Suprapubic skin (tissue), 4 donors: ENCODE results near the gene MAST2. TPM values are rescaled to one million over a fixed set of nuclear protein-coding genes. Genes with fewer than 3 reads are reported as not detected.
"Not testable (repeated sequence)": the region's sequence is repeated elsewhere in the genome, so short reads cannot be mapped to it uniquely, and the experiment has no call there.

Experiments used
- DNase-seq, 2 donors: peaks; one replicate each; pipeline ENCODE4 v3.0.0-alpha.2; 2019; ENCODE audit warnings: low spot score in 2 of 2
- H3K27ac ChIP-seq: fragments of 200-600 bp; sonication (generic); one replicate; pipeline ENCODE4 v1.5.1; 2019
- H3K27me3 ChIP-seq: fragments of 200-600 bp; sonication (generic); one replicate; pipeline ENCODE4 v1.5.1; 2019
- H3K36me3 ChIP-seq: fragments of 200-600 bp; sonication (generic); one replicate; pipeline ENCODE4 v1.5.1; 2019
- H3K4me1 ChIP-seq: fragments of 200-600 bp; sonication (generic); one replicate; pipeline ENCODE4 v1.5.1; 2019
- H3K4me3 ChIP-seq: fragments of 200-600 bp; sonication (generic); one replicate; pipeline ENCODE4 v1.5.1; 2019; ENCODE audit warnings: mild to moderate bottlenecking
- H3K9me3 ChIP-seq: fragments of 200-600 bp; sonication (generic); one replicate; pipeline ENCODE4 v1.5.1; 2019
- EP300 ChIP-seq: sonication (generic); formaldehyde crosslinking; IDR thresholded peaks from one replicate; pipeline ENCODE4 v1.6.1; 2017; ENCODE audit warnings: antibody characterized with exemption
- POLR2A ChIP-seq, 2 donors: fragments of 450-650 bp; IDR thresholded peaks; one replicate each; pipeline ENCODE4 v1.6.1; 2017; ENCODE audit warnings: antibody characterized with exemption in 2 of 2, mild to moderate bottlenecking in 2 of 2, moderate library complexity in 2 of 2
- POLR2AphosphoS5 ChIP-seq, 3 donors: sonication (generic); formaldehyde crosslinking; IDR thresholded peaks; one replicate each; pipeline ENCODE4 v1.6.1; 2017; ENCODE audit warnings: antibody characterized with exemption in 3 of 3
- WGBS: methylation state at CpG from one replicate; pipeline ENCODE4 v1.1.5; 2018; 5-methylcytosine and 5-hydroxymethylcytosine counted together
- total RNA-seq, 4 donors: library from RNA; depleted of rRNA; stranded (reverse); fragments of >200 nt; gene quantifications; one replicate each; pipeline ENCODE4 v1.1.0, GENCODE V29; 2016
- TF ChIP-seq, protein P1 (sequence below), 2 donors: fragments of 200-600 bp in 1 of 2; fragments of 450-650 bp in 1 of 2; sonication (generic) in 1 of 2; IDR thresholded peaks; one replicate each; pipeline ENCODE4 v1.5.1; 2016 to 2019; ENCODE audit warnings: antibody characterized with exemption in 2 of 2, mild to moderate bottlenecking in 1 of 2, moderate library complexity in 1 of 2

The MAST2 gene
- total RNA-seq, 4 donors from 2014 or later: 15.4 to 21.6 (median 20.1) TPM

DNA sequence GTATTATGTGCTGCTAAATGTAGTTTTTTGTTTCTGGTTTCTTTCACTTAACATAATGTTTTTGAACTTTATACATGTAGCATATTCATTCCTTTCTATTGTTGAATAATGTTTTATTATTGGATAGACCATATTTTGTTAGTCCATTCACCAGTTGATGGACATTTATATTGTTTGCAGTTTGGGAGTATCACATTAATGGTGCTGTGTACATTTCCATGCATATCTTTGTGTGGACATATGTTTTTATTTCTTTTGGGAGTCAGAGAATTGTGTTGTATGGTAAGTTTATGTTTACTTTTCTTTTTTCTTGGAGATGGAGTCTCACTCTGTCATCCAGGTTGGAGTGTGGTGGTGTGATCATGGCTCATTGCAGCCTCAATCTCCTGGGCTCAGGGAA lies 134.6 kb downstream of the MAST2 start:
- TF ChIP-seq POLR2AphosphoS5 (IDR thresholded peaks at IDR 0.05) (no peak), EP300 (no peak), POLR2A (IDR thresholded peaks at IDR 0.05) (no peak)
- TF ChIP-seq, protein P1, sequence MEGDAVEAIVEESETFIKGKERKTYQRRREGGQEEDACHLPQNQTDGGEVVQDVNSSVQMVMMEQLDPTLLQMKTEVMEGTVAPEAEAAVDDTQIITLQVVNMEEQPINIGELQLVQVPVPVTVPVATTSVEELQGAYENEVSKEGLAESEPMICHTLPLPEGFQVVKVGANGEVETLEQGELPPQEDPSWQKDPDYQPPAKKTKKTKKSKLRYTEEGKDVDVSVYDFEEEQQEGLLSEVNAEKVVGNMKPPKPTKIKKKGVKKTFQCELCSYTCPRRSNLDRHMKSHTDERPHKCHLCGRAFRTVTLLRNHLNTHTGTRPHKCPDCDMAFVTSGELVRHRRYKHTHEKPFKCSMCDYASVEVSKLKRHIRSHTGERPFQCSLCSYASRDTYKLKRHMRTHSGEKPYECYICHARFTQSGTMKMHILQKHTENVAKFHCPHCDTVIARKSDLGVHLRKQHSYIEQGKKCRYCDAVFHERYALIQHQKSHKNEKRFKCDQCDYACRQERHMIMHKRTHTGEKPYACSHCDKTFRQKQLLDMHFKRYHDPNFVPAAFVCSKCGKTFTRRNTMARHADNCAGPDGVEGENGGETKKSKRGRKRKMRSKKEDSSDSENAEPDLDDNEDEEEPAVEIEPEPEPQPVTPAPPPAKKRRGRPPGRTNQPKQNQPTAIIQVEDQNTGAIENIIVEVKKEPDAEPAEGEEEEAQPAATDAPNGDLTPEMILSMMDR (IDR thresholded peaks at IDR 0.05): no peak
- H3K9me3 ChIP-seq: no peaks in the 10 kb centered on the region
- DNase-seq: no peak
- H3K27ac ChIP-seq: no peak overlapping the region
- no peaks in the 10 kb centered on the region for H3K4me1 ChIP-seq
- H3K36me3 ChIP-seq: no peaks in the 10 kb centered on the region
- no peaks in the 10 kb centered on the region for H3K27me3 ChIP-seq
- no peak overlapping the region for H3K4me3 ChIP-seq

DNA sequence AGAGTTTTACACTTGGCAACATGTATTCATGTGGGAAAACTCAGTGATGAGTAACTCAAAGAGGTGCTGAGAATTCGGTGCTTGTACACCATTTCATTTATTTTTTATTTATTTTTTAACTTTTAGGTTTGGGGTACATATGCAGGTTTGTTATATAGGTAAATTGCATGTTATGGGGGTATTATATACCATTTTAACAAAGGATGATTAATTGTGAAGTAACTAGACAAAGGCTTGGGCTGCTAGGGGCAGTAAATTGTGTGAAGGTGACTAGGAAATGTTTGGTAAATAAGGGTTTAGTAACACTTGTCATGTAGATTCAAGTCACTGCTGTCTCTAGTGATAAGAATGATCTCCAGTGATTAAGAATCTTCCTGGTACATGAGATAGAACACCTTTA lies 139.0 kb downstream of the MAST2 start:
- H3K27me3 ChIP-seq: no peaks in the 10 kb centered on the region
- no peaks in the 10 kb centered on the region for H3K36me3 ChIP-seq
- 91% methylated on average over 1 of the region's 1 CpG for WGBS
- H3K9me3 ChIP-seq: no peaks in the 10 kb centered on the region
- no peak overlapping the region for H3K27ac ChIP-seq
- DNase-seq: no peak
- no peak overlapping the region for H3K4me3 ChIP-seq
- TF ChIP-seq POLR2AphosphoS5 (IDR thresholded peaks at IDR 0.05) (no peak), POLR2A (IDR thresholded peaks at IDR 0.05) (no peak), EP300 (no peak)
- TF ChIP-seq, protein P1 (IDR thresholded peaks at IDR 0.05): no peak
- peaks cover 3% of the 10 kb centered on the region for H3K4me1 ChIP-seq

DNA sequence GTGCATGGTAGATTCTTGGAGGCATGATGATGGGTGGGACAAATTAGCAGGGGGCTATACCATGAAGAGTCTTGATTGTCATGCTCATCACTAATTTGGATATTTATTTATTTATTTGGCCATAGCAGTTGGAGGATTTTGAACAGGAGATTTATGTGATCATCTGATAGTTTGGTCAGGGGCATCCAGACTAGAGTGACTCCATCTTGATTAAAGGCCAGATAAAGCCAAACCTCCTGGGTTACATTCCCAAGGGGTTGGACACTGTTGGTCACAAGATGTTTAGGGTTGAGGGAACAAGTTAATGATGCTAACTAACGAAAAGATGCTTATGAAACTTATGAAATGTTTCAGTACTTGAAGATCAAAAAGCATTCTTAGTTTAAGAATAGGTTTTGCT lies 139.8 kb downstream of the MAST2 start:
- 0% methylated on average over 1 of the region's 1 CpG for WGBS
- no peaks in the 10 kb centered on the region for H3K9me3 ChIP-seq
- H3K4me1 ChIP-seq: peaks cover 3% of the 10 kb centered on the region
- TF ChIP-seq POLR2AphosphoS5 (IDR thresholded peaks at IDR 0.05) (no peak), EP300 (no peak), POLR2A (IDR thresholded peaks at IDR 0.05) (no peak)
- TF ChIP-seq, protein P1 (IDR thresholded peaks at IDR 0.05): no peak
- H3K27ac ChIP-seq: no peak overlapping the region
- no peak for DNase-seq
- no peak overlapping the region for H3K4me3 ChIP-seq
- no peaks in the 10 kb centered on the region for H3K27me3 ChIP-seq
- no peaks in the 10 kb centered on the region for H3K36me3 ChIP-seq

DNA sequence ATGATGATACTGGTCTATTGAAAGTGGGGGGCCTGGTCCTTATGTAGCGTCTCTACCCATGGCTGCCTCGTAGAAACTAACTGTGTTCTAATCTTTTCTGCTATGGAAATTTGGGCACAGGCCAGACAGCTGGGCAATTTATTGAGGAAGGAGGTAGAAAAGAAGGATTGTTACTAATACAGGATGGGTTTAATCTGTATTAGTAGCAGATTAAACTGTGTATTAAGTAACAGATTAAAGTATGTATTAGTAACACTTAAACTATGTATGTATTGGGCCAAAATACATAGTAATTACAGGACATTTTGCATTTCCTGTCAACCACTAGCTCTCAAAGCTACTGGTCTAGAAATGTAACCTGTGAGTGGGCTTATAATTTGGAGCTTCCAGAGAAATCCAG lies 142.0 kb downstream of the MAST2 start:
- H3K27ac ChIP-seq: no peak overlapping the region

DNA sequence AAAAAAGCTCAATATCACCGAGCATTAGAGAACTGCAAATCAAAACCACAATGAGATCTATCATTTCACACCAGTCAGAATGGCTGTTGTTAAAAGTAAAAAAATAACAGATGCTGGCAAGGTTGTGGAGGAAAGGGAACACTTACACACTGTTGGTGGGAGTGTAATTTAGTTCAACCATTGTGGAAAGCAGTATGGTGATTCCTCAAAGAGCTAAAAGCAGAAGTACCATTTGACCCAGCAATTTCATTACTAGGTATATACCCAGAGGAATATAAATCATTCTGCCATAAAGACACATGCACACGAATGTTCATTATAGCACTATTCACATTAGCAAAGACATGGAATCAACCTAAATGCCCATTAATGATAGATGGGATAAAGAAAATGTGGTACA lies 146.1 kb downstream of the MAST2 start:
- not testable (repeated sequence) for H3K27ac ChIP-seq, H3K36me3 ChIP-seq, H3K4me1 ChIP-seq, H3K4me3 ChIP-seq, DNase-seq, H3K9me3 ChIP-seq, H3K27me3 ChIP-seq
- WGBS: 84% methylated on average over 2 of the region's 2 CpGs

More for the DNA sequence above, 142.0 kb downstream of the MAST2 start:
- Histone ChIP-seq H3K4me3 (no peak overlapping the region), H3K9me3 (no peaks in the 10 kb centered on the region), H3K36me3 (no peaks in the 10 kb centered on the region), H3K27me3 (no peaks in the 10 kb centered on the region), H3K4me1 (peaks cover 3% of the 10 kb centered on the region)
- no peak for TF ChIP-seq EP300
- TF ChIP-seq POLR2AphosphoS5 (IDR thresholded peaks at IDR 0.05): no peak
- no peak for TF ChIP-seq POLR2A (IDR thresholded peaks at IDR 0.05)
- TF ChIP-seq, protein P1 (IDR thresholded peaks at IDR 0.05): no peak
- WGBS: 33% methylated on average over 2 of the region's 2 CpGs
- no peak for DNase-seq

DNA sequence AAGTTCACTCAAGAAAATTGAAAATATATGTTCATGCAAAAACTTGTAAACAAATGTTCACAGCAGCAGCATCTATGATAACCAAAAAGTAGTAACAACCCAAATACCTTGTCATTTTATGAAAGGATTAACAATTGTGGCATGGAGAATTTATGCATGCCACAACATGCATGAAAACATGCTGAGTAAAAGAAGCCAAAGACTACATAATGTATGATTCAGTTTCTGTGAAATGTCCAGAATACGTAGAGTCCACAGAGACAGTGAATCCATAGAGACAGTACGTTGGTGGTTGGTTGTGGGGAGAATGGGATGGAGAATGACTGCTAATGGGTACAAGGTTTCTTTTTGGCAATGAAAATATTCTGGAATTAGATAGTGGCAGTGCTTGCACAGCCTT lies 148.7 kb downstream of the MAST2 start:
- Histone ChIP-seq H3K9me3 (no peaks in the 10 kb centered on the region), H3K27ac (no peak overlapping the region), H3K4me3 (no peak overlapping the region), H3K36me3 (no peaks in the 10 kb centered on the region), H3K27me3 (no peaks in the 10 kb centered on the region), H3K4me1 (peaks cover 4% of the 10 kb centered on the region)
- TF ChIP-seq POLR2AphosphoS5 (IDR thresholded peaks at IDR 0.05) (no peak), EP300 (no peak), POLR2A (IDR thresholded peaks at IDR 0.05) (no peak)
- TF ChIP-seq, protein P1 (IDR thresholded peaks at IDR 0.05): no peak
- DNase-seq: no peak
- WGBS: 48% methylated on average over 2 of the region's 2 CpGs
